Activated CD4-positive, alpha-beta T cell treated with anti-CD3 and anti-CD28 coated beads for 48 hours (primary cell): ENCODE results near the gene GPX3.

Experiments
- DNase-seq: peaks from one replicate; pipeline ENCODE4 v3.0.0-alpha.2; 2020

GPX3 gene

DNA sequence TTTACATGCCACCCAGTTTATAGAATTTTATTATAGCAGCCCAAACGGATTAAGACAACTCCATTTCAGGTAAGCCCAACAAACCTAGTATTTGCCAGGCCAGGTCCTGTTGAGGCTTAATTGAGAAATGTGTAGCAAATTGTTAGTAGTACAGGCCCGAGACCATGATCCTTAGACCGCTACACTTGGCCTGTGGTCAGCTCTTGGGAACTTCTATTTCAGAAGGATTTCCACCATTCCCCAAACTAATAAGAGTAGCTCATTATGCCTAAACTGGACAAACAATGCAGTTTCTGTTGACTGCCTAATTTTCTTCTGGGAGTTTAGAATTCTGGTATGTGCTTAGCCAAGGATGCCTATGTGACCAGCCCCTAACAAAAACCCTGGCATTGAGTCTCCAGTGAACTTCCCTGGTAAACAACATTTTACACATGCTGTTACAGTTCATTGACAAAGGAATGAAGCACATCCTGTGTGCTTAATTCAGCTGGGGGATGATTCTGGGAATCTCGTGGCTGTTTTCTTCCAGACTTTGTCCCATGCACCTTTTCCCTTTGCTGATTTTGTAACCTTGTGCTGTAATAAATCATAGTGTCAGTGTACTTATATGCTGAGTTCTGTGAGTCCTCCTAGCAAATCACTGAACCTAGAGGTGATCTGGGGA lies 5.6 kb upstream of the GPX3 start:
- no peak for DNase-seq

DNA sequence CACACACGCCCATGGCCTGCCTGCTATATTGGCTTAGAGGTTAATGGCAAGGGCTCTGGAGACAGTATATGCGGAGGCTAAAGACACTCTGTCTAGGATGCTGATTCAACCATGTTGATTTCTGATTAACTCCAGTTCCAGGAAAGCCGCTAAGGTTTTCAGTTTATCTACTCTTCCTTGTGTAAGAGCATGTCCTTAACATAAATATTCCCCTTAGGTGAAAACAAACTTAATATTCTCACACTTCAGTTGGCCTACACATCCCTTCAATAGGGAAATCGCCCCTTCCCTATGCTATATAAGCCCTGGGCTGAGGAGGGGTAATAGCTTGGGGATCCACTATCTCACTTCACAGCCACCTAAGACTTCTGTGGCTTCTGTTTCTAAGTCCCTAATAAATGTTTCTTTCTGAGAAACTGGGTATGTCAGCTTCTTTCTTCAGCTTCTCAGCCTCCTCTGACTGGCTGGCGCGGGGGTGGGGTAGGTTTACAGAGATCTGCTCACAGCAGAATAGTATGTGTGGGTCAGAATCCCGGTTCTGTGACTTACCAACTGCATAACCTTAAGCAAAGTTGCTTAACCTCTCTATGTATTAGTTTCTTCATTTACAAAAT lies 4.3 kb upstream of the GPX3 start:
- no peak for DNase-seq

DNA sequence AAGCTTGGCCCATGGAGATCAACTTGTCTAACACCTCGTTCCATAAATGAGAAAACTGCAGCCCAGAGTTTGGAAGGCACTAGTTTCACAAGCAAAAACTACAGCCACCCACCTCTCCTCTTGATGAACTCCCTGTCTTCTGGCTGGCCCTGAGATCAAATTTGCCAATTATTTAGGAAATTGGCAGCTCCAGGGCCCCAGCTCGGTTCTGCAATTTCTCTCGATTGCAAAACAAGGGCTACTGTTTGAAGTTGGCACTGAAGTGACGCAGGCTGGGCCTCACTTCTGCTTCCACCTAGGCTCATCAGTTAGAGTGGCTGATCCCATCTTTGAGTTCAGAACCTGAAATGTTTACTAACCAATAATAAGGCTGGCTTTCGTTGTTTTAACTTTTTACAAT lies 3.7 kb upstream of the GPX3 start:
- no peak for DNase-seq

DNA sequence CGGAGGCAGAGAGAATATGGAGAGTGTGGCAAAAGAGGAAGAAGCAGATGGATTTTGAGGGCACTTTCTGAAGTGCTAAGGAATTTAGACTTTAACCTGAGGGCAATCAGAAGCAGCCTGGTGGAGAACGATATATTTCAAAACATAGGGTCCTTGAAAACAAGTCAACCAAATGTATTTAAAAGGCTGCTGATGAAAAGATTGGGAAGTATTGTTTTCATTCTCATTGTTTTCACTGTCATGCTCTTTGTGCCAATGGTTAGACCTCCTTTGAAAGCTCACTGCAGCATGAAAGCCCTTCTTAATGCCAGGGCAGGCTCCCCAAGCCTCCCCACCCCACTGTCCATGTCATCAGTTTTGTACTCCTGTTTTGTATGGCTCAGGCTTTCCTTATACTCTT lies 2.5 kb upstream of the GPX3 start:
- DNase-seq = no peak

- no peak for DNase-seq
Measured at GRCh38 chr5:151018846-151019245, 1.5 kb upstream of the GPX3 start.

DNA sequence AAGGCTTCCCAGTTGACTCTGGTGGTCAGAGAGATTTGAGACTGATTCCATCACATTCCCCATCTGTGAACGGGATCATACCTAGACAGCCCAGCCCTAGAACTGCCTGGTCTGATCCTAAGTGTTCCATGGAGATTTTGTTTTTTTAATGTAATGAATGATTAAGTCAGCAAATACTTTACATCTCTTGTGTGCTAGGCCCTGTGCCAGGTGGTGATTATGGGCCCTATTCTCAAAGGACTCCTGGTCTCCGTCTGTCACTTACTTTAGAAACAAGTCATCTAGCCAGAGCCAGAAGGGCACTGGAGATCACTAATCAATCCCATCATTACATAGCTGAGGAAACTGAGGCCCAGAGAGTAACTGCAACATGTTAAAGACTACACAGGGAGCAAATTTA lies 1.1 kb upstream of the GPX3 start:
- no peak for DNase-seq

GRCh38 chr5:151021746-151022145 lies 1.4 kb downstream of the GPX3 start:
- no peak for DNase-seq

GRCh38 chr5:151022511-151023018 lies 2.2 kb downstream of the GPX3 start:
- peak; percentile 20 for DNase-seq

DNA sequence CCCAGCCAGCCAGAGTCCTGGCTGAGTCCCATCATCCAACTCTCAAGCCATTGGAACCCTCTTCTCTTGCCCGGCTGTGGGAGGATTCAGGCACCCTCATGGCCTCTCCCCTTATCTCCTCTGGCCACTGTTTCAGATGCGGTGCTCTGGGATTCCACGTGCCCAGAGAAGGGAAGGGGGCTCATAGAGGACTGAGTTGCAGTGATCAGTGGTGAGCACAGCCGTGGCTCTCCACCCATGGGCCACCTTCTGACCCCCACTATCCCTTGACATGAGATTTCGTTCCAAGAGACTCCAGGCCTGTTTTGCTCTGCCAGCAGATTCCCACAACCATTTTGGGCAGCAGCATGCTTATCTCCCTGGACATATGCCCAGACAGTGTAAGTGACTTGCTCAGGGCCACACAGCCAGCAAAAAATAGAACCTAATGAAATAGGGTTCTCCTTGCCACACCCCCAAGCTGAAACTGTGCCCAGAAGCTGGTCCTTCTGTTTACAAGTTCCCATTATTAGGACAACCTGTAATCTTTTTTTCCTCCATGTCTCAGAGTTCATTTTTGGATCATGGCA lies 2.7 kb downstream of the GPX3 start:
- no peak for DNase-seq

DNA sequence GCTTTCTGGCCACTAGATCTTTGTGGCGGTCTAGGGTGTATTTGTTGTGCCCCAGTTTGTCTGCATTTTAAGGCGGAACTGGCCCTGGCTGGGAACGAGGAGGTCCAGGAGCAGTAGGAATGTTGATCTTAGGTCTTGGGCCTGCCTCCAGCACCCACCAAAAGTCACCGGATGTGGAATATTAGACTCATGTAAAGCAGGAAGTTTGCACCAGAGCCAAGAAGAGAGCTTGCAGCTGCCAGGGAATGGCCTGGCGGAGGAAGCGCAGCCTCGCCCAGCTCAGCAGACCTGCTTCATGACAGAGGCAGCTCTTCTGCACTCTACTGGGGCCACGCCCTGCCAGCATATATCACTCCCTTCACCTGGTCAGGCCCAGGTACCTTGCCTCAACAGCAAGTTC lies 3.3 kb downstream of the GPX3 start:
- DNase-seq = no peak

DNA sequence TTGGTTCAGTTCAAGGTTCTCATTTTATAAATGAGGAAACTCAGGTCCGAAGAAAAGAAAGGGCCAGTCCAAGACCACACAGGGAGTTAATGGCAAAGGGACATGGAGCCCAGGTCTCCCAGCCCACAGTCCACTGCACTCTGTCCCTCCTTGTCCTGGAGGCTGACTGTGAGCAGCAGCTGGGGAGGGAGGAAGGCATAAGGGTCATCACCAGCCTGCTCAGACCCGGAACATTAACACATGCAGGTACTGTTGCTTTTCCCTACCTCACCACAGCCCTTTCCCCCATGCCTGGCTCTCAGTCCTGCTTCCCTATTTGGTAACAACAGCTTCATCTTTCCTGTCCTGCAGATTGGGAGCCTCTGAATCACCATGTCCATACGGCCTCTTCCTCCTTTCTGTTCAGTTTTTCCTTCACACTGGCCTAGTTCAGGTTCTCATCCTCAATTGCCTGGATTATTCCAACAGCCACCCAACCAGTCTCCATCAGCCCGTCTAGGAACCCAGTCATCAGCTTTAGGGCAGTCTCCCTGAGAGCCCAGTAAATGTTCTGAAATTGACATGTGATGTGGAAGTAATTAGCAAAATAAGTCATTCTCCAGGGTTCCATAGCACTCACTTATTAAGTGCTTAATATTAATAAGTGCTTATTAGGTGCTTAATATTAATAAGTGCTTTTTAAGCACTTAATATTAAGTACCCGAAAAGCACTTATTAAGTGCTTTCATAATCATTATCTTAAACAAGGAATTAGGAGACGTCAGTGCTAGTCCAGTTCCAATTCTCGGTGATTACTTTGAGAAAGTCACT lies 4.3 kb downstream of the GPX3 start:
- DNase-seq = no peak

- DNase-seq = no peak
Measured at GRCh38 chr5:151025250-151025606, 4.8 kb downstream of the GPX3 start.

- DNase-seq = no peak
Measured at GRCh38 chr5:151026088-151026487, 5.7 kb downstream of the GPX3 start.

DNA sequence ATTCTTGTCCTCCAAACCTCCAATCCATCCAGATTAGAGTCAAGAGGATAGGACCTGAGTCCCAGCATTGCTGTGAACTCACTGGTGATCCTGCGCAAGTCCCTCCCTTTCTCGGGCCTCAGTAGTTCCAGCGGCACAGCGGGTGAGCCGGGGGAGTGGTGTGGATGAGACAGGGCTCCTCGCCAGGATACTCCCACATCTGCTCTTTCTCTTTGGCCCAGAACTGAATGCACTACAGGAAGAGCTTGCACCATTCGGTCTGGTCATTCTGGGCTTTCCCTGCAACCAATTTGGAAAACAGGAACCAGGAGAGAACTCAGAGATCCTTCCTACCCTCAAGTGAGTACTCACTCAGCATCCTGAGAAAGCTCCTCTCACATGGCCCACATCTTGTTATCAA lies 6.3 kb downstream of the GPX3 start:
- no peak for DNase-seq

GRCh38 chr5:151027961-151028479 lies 7.6 kb downstream of the GPX3 start:
- DNase-seq = no peak

DNA sequence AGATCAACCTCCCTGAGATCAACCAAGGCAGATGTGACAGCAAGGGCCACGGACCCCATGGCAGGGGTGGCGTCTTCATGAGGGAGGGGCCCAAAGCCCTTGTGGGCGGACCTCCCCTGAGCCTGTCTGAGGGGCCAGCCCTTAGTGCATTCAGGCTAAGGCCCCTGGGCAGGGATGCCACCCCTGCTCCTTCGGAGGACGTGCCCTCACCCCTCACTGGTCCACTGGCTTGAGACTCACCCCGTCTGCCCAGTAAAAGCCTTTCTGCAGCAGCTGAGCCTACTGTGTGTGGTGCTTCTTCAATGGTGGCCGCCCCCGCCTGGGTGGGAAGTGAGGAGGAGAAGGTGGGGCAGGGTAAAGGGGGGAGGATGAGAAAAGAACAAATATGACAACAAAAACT lies 8.3 kb downstream of the GPX3 start:
- no peak for DNase-seq

DNA sequence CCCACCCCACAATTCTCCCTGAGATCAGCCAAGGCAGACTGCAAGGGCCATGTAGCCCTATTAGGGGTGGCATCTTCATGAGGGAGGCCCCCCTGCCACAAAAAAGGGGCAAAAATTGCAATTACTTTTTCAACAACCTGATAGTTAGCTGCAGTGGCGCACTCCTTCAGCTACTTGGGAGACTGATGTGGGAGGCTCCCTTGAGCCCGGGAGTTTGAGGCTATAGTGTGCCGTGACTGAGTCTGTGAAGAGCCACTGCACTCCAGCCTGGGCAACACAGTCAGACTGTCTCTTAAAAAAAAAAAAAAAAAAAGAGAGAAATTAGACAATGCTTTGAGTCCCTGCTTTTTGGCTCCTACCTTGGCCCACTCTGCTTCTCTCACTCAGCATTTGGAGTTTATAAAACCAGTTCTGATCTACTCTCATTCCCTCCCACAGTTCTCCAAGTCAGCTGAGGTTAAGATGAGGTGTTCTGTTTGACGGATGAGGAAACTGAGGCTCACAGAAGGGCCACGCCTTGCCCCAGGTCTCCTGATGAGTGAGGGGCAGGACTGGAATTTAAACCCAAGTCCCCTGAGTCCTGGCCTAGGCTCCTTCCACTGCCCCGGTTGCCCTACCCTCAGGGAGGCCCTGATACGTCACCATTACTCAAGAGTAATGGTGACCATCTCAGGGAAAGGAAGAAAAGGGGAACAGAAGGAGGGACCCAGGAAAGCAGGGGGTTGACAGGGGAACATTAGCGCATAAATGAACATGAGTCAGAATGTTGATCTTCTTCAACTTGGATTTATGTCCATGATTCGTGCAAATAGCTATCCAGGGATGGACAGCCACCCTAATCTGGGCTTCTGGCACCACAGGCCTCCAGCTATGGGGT lies 9.0 kb downstream of the GPX3 start:
- no peak for DNase-seq

GRCh38 chr5:151030056-151030336 lies 9.6 kb downstream of the GPX3 start:
- no peak for DNase-seq

- DNase-seq = no peak
Measured at GRCh38 chr5:151030379-151030778, 10.0 kb downstream of the GPX3 start.

DNA sequence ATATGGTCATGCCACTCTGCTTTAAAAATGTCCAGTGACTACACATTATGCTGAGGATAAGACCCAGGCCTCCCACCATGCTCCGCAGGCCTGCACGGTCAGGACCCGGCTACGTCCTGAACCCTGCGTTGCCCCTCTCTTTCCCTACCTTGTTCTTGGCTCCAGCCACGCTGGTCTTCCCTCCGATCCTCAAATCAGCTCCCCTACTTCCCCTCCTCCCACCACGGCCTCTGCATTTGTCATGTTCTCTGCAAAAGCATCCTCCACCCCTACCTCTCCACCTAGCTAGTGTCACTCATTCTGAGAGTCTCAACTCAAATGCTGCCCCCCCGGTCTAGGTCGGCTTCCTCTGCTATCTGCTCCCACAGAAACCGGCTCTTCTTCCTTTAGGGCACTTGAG lies 11.2 kb downstream of the GPX3 start:
- DNase-seq = no peak

DNA sequence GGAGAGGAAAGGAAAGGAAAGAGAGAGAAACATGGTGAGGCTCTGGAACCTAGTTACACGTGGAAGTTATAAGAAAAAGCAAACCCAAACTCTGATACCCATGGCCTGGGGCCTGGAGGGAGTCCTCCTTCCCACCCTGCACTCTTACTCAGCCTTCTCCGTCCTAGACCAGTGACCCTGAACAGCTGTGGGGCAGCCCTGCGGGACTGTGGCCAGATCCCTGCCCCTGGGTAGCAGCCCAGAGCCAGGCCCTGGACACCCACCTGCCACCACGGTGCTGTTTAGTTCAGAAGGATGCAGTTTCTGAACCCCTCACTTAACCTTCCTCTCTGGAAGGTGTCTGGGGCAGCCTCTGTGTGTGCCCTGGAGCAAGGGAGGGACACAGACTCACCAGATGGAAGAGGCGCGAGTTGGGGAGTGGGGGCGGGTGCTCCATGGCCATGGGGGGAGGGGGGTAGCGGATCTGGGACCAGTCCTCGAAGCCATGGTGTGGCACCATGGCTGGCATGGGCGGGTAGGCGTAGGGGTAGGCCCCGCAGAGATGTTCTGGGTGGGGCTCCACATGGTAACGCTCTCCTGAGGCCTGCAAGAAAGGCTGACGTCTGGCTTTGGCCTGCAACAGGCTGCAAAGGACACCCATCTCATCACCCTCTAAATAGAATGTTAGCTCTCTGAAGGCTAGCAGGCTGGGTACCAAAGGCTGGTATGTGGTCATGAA lies 13.0 kb downstream of the GPX3 start:
- DNase-seq = no peak
